Smooth muscle cell (in vitro differentiated cells): ENCODE results near the gene HFE. TPM values are rescaled to one million over a fixed set of nuclear protein-coding genes. Genes with fewer than 3 reads are reported as not detected.

ENCODE experiments used
- DNase-seq: peaks from one replicate; lab custom pipeline; 2025; ENCODE audit not compliant: unreplicated experiment; lab: John Stamatoyannopoulos, UW
- H2AFZ ChIP-seq: fragments of 200-600 bp; sonication (generic); 2 replicates; pipeline ENCODE4 v1.6.0; 2016; ENCODE audit warnings: antibody characterized with exemption, low read depth, mild to moderate bottlenecking
- H3F3A ChIP-seq: fragments of 200-600 bp; sonication (generic); 2 replicates; pipeline ENCODE4 v1.6.0; 2017; ENCODE audit warnings: antibody characterized with exemption, low read depth
- H3K27ac ChIP-seq: fragments of 200-600 bp; sonication (generic); 2 replicates; pipeline ENCODE4 v1.5.1; 2016; ENCODE audit warnings: low read depth, mild to moderate bottlenecking
- H3K27me3 ChIP-seq: fragments of 200-600 bp; sonication (generic); 2 replicates; pipeline ENCODE4 v1.6.1; 2016; ENCODE audit warnings: low read depth, mild to moderate bottlenecking
- H3K36me3 ChIP-seq: fragments of 200-600 bp; sonication (generic); 2 replicates; pipeline ENCODE4 v1.5.1; 2016; ENCODE audit warnings: low read depth
- H3K4me1 ChIP-seq: fragments of 200-600 bp; sonication (generic); 2 replicates; pipeline ENCODE4 v1.5.1; 2016; ENCODE audit warnings: low read depth
- H3K4me2 ChIP-seq: fragments of 200-600 bp; sonication (generic); 2 replicates; pipeline ENCODE4 v1.6.0; 2016; ENCODE audit warnings: mild to moderate bottlenecking
- H3K4me3 ChIP-seq: fragments of 200-600 bp; sonication (generic); 2 replicates; pipeline ENCODE4 v1.5.1; 2016; ENCODE audit warnings: mild to moderate bottlenecking
- H3K79me2 ChIP-seq: fragments of 200-600 bp; sonication (generic); 2 replicates; pipeline ENCODE4 v1.6.0; 2016; ENCODE audit warnings: low read depth, mild to moderate bottlenecking
- H3K9ac ChIP-seq: fragments of 200-600 bp; sonication (generic); 2 replicates; pipeline ENCODE4 v1.6.0; 2016; ENCODE audit warnings: low read depth
- H3K9me3 ChIP-seq: fragments of 200-600 bp; sonication (generic); replicated peaks from 2 replicates; pipeline ENCODE4 v1.5.1; 2016; ENCODE audit warnings: low read depth
- H4K20me1 ChIP-seq: fragments of 200-600 bp; sonication (generic); 2 replicates; pipeline ENCODE4 v1.6.0; 2016; ENCODE audit warnings: low read depth
- CTCF ChIP-seq: fragments of 200-600 bp; sonication (generic); IDR thresholded peaks from 2 replicates; pipeline ENCODE4 v1.5.1; 2017; ENCODE audit warnings: borderline replicate concordance, mild to moderate bottlenecking, antibody characterized with exemption; ENCODE audit not compliant: insufficient read depth, poor library complexity, severe bottlenecking
- WGBS: methylation state at CpG from one replicate; pipeline ENCODE4 v1.1.7; 2016; ENCODE audit warnings: low lambda C conversion rate; 5-methylcytosine and 5-hydroxymethylcytosine counted together
- polyA plus RNA-seq: library from polyadenylated mRNA; unstranded; fragments of >200 nt; fragmentation: Nextera tagmentation; extraction: Ambion mirVana; gene quantifications from 2 replicates; pipeline ENCODE4 v1.2.1, GENCODE V29; 2016
- total RNA-seq: library from RNA; depleted of rRNA; stranded (reverse); fragments of >200 nt; gene quantifications from 2 replicates; pipeline ENCODE4 v1.2.3, GENCODE V29; 2014

HFE gene
- total and polyA plus RNA-seq, 2 experiments from 2014 or later = 2.1 to 4.9 TPM

GRCh38 chr6:26065952-26066380 lies 21.3 kb upstream of the HFE start:
- no peak overlapping the region for H3K27ac ChIP-seq
- H2AFZ ChIP-seq = peak overlapping the region; percentile 17
- peaks cover 7% of the 10 kb centered on the region for H3K4me1 ChIP-seq
- no peak overlapping the region for H3K4me3 ChIP-seq
- no peaks in the 10 kb centered on the region for H3F3A ChIP-seq
- H3K79me2 ChIP-seq = no peaks in the 10 kb centered on the region
- no peaks in the 10 kb centered on the region for H4K20me1 ChIP-seq
- no peaks in the 10 kb centered on the region for H3K27me3 ChIP-seq
- WGBS = 0% methylated on average over 4 of the region's 4 CpGs
- no peak overlapping the region for H3K9ac ChIP-seq
- H3K9me3 ChIP-seq = no peaks in the 10 kb centered on the region
- peak overlapping the region; percentile 67 for H3K4me2 ChIP-seq
- no peak for DNase-seq
- TF ChIP-seq CTCF = peak; percentile 78
- H3K36me3 ChIP-seq = no peaks in the 10 kb centered on the region

DNA sequence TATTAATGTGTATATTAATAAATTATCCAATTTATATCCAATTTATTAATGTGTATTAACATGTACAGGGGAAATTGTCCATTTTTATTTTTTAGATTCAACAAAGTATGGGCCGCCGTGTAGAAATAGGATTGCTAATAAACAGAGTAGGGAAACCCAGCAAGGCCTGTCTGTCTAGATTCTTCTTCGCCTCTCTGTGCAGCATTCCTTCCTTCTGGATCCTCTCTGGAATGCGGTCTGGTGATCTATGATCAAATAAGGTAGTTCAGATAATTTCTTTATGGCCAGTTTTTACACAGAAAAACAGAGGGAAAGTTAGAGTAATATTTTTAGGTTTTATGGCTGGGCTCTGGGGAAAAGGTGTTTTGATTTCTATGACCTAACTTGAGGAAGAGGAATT lies 19.9 kb upstream of the HFE start:
- no peaks in the 10 kb centered on the region for H3F3A ChIP-seq
- 49% methylated on average over 4 of the region's 4 CpGs for WGBS
- H3K27ac ChIP-seq = peak overlapping the region; percentile 54

GRCh38 chr6:26068036-26068435 lies 19.2 kb upstream of the HFE start:
- Histone ChIP-seq H3K9me3 (no peaks in the 10 kb centered on the region), H3F3A (no peaks in the 10 kb centered on the region), H3K9ac (no peak overlapping the region), H3K79me2 (no peaks in the 10 kb centered on the region), H3K27ac (peak overlapping the region; percentile 54), H3K4me3 (no peak overlapping the region), H3K36me3 (no peaks in the 10 kb centered on the region), H3K4me2 (no peak overlapping the region), H2AFZ (no peak overlapping the region), H3K27me3 (no peaks in the 10 kb centered on the region), H3K4me1 (peaks cover 7% of the 10 kb centered on the region), H4K20me1 (no peaks in the 10 kb centered on the region)
- TF ChIP-seq CTCF = no peak
- whole genome bisulfite sequencing = 67% methylated on average over 2 of the region's 2 CpGs
- DNase-seq = no peak

More for the DNA sequence above, 19.9 kb upstream of the HFE start:
- TF ChIP-seq CTCF = no peak
- H4K20me1 ChIP-seq = no peaks in the 10 kb centered on the region
- no peak for DNase-seq
- H3K27me3 ChIP-seq = no peaks in the 10 kb centered on the region
- no peak overlapping the region for H3K4me3 ChIP-seq
- no peaks in the 10 kb centered on the region for H3K36me3 ChIP-seq
- H3K79me2 ChIP-seq = no peaks in the 10 kb centered on the region
- H3K9me3 ChIP-seq = no peaks in the 10 kb centered on the region
- H2AFZ ChIP-seq = peak overlapping the region; percentile 57
- H3K4me1 ChIP-seq = peaks cover 7% of the 10 kb centered on the region
- peak overlapping the region; percentile 34 for H3K4me2 ChIP-seq
- H3K9ac ChIP-seq = no peak overlapping the region

DNA sequence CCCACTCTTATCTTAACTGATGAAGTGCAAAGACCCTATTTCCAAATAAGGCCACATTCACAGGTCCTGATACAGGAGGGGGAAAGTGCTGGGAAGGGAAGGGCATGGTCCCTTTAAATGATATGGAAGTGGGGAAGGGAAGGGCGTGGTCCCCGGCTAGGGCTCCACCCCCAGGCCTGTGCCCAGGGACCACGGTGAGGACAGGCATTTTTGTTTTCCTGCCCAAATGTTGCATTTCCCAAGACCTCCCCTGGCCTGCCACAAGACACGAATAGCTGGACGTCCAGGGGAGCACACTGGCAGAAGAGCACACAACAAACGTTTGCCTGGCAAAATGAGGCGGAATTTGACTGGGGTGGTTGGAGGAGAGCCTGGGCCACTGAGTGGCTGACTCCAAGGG lies 16.1 kb upstream of the HFE start:
- Histone ChIP-seq H3K9me3 (no peaks in the 10 kb centered on the region), H3K27ac (no peak overlapping the region), H3F3A (no peaks in the 10 kb centered on the region), H3K27me3 (no peaks in the 10 kb centered on the region), H2AFZ (no peak overlapping the region), H3K4me1 (peaks cover 7% of the 10 kb centered on the region), H3K4me2 (no peak overlapping the region), H3K79me2 (no peaks in the 10 kb centered on the region), H3K4me3 (no peak overlapping the region), H3K9ac (no peak overlapping the region), H4K20me1 (no peaks in the 10 kb centered on the region), H3K36me3 (no peaks in the 10 kb centered on the region)
- no peak for TF ChIP-seq CTCF
- 59% methylated on average over 7 of the region's 7 CpGs for WGBS
- DNase-seq = no peak
